ENCODE measurements around the gene SAFB. TPM values are rescaled to one million over a fixed set of nuclear protein-coding genes. Genes with fewer than 3 reads are reported as not detected.

Gene SAFB
- total RNA-seq, result 92.0 TPM

DNA sequence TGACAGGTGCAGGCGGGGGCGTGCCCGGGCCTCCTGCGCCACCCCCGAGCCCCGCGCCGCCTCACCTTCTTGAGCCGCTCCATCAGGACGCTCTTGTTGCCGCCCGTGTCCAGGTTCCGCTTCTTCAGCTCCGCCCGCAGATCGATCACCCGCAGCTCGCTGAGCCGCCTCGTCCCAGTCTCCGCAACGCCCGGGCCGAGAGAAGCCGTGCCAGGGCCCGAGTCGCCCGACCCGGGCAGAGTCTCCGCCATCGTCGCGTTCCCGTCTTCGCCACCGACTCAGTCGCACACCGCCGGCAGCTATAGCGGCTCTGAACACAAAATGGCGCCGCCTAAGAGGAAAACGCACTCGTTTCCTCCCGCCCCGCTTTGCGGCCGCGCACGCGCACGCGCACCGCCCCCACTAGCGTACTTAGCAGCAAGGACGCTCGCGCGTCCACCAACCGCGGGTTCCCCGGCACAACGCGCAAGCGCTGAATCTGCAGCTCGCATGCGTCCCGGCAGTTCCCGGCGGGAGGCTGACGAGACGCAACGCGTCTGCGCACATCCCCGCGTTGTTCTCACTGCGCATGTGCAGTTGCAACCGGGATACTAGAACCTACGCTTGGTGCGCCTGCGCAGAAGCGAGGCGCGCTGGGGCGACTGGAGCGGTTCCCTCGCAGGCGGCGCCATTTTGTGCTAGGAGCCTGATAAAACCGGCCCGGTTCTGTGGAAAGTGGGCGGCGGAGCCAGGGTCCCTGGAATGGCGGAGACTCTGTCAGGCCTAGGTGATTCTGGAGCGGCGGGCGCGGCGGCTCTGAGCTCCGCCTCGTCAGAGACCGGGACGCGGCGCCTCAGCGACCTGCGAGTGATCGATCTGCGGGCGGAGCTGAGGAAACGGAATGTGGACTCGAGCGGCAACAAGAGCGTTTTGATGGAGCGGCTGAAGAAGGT is at the start of gene SAFB, which contains the start of gene SAFB2:
SAFB (plus strand) TSS at position 619 of the 932 bp plus-strand sequence; CDS start at position 742, 123 bp downstream.
SAFB2 (minus strand) TSS at position 312 of the 932 bp plus-strand sequence; CDS start at position 251, 61 bp downstream.

DNA sequence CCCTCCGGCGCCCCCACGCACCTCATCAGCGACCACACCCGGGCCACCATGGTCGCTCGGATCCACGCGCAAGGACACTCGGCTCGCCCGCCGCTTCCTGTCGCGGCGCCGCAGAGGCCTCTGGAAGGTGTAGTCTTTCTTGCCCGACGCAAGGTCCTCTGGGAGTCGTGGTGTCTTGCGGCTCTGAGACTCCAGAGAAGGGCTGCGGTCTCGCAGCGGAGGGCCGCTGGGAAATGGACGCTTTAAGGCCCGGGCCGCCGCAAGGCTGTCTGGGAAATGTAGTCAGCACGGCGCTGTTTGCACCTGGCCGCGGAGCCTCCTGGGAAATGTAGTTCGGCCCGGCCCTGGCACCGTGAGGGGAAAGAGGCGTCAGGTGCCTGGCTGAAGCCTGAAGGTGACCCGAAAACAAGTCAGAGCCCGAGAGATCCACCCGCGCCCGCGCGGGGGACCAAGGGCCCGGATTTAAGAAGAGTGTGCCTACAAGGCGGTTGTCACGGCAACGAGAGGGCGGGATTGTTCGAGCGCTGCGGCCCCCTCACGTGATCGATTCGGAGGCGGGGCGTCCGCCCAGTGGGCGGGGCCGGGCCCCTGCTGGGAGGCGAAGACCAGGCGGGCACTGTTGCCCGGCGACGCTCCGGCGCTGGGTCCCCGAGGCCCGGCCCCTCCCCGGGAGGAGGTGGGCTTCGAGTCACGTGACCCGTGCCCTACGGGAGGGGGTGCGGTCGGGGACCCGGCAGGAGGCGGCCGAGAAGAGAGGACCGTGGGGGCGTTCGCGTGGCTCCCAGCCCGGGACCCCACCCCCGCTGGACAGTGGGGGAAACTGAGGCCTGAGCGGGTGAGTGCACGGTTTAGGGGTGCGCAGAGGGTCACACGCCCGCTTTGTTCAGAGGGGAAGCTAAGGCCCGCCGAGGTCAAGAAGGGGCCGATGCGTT is 57.8 kb downstream of the SAFB start, which contains the start of the genes HSD11B1L and MICOS13:
HSD11B1L (plus strand) TSS at position 591 of the 932 bp plus-strand sequence. CDS start 3,806 bp downstream, outside the sequence.
MICOS13 (minus strand) TSS at position 80 of the 932 bp plus-strand sequence; CDS start at position 50, 30 bp downstream.

GRCh38 chr19:5690125-5690954 is 67.5 kb downstream of the SAFB start, which contains the start of gene RPL36:
TSS of gene RPL36 (plus strand) at chr19:5690295. CDS start at chr19:5690508, 213 bp downstream.

Small RNA genes lying within 50 kb of the gene (small RNA-seq; reads per million reads assigned to genes)
- gene SNRPEP4, result not detected

Other genes with a start within 250 kb of the SAFB start
- not detected for gene ZNRF4, start 167.7 kb upstream of the SAFB start, total RNA-seq
- 13.4 TPM for gene TINCR, start 55.1 kb upstream of the SAFB start, total RNA-seq
- 57.2 TPM for gene SAFB2, start 307 bp upstream of the SAFB start, total RNA-seq
- 27.2 TPM for gene MICOS13, start 57.4 kb downstream of the SAFB start, total RNA-seq
- gene HSD11B1L, start 57.9 kb downstream of the SAFB start, total RNA-seq, result 39.9 TPM
- gene RPL36, start 67.2 kb downstream of the SAFB start, total RNA-seq, result 281 TPM
- gene LONP1, start 97.1 kb downstream of the SAFB start, total RNA-seq, result 50.5 TPM
- gene CATSPERD, start 97.6 kb downstream of the SAFB start, total RNA-seq, result 0.23 TPM
- gene PRR22, start 161.7 kb downstream of the SAFB start, total RNA-seq, result 0.69 TPM
- gene DUS3L, start 168.1 kb downstream of the SAFB start, total RNA-seq, result 10.6 TPM
- gene NRTN, start 182.0 kb downstream of the SAFB start, total RNA-seq, result not detected
- not detected for gene FUT6, start 216.6 kb downstream of the SAFB start, total RNA-seq
- not detected for gene FUT3, start 228.4 kb downstream of the SAFB start, total RNA-seq
- not detected for gene FUT5, start 247.5 kb downstream of the SAFB start, total RNA-seq

Data from diencephalon (tissue), 1 donor.